Measurements from ENCODE around the gene KMT2B.
"Not testable (repeated sequence)": the region's sequence is repeated elsewhere in the genome, so short reads cannot be mapped to it uniquely, and the experiment has no call there.

The KMT2B gene

GRCh38 chr19:35691106-35691505, 26.7 kb upstream of the KMT2B start:
- H3K27ac ChIP-seq (ENCODE audit: low read depth, low read length); H3K36me3 ChIP-seq (ENCODE audit: control insufficient read depth in 5 of 5, insufficient read depth in 5 of 5, low read length in 5 of 5); H3K9me3 ChIP-seq (ENCODE audit: control insufficient read depth in 5 of 5, low read length in 5 of 5); H3K27me3 ChIP-seq (ENCODE audit: control insufficient read depth in 5 of 5, insufficient read depth in 4 of 5, low read length in 5 of 5); H3K4me3 ChIP-seq (ENCODE audit: low read depth in 1 of 5, low read length in 5 of 5); H3K9ac ChIP-seq (ENCODE audit: low read length in 5 of 5): not testable (repeated sequence)
- H3K4me1 ChIP-seq (ENCODE audit: control insufficient read depth in 5 of 5, insufficient read depth in 5 of 5, low read length in 5 of 5) = peaks cover 0 to 14% (median 9%) of the 10 kb centered on the region in 5 donors

GRCh38 chr19:35692010-35692409, 25.8 kb upstream of the KMT2B start:
- no peak overlapping the region for H3K27ac ChIP-seq (ENCODE audit: low read depth, low read length)
- H3K27me3 ChIP-seq (ENCODE audit: control insufficient read depth in 5 of 5, insufficient read depth in 4 of 5, low read length in 5 of 5) = no peaks in the 10 kb centered on the region
- no peaks in the 10 kb centered on the region for H3K36me3 ChIP-seq (ENCODE audit: control insufficient read depth in 5 of 5, insufficient read depth in 5 of 5, low read length in 5 of 5)
- H3K9ac ChIP-seq (ENCODE audit: low read length in 5 of 5) = peak overlapping the region in 1 of 5 donors; percentile 0
- peaks cover 0 to 14% (median 9%) of the 10 kb centered on the region in 5 donors for H3K4me1 ChIP-seq (ENCODE audit: control insufficient read depth in 5 of 5, insufficient read depth in 5 of 5, low read length in 5 of 5)
- H3K9me3 ChIP-seq (ENCODE audit: control insufficient read depth in 5 of 5, low read length in 5 of 5) = peaks cover 0 to 4% (median 0%) of the 10 kb centered on the region in 5 donors
- no peak overlapping the region for H3K4me3 ChIP-seq (ENCODE audit: low read depth in 1 of 5, low read length in 5 of 5)

GRCh38 chr19:35693422-35693821, 24.4 kb upstream of the KMT2B start:
- Histone ChIP-seq H3K4me3 (ENCODE audit: low read depth in 1 of 5, low read length in 5 of 5) (no peak overlapping the region), H3K27ac (ENCODE audit: low read depth, low read length) (no peak overlapping the region), H3K9me3 (ENCODE audit: control insufficient read depth in 5 of 5, low read length in 5 of 5) (peaks cover 0 to 4% (median 0%) of the 10 kb centered on the region in 5 donors), H3K27me3 (ENCODE audit: control insufficient read depth in 5 of 5, insufficient read depth in 4 of 5, low read length in 5 of 5) (no peaks in the 10 kb centered on the region), H3K4me1 (ENCODE audit: control insufficient read depth in 5 of 5, insufficient read depth in 5 of 5, low read length in 5 of 5) (peaks cover 0 to 14% (median 9%) of the 10 kb centered on the region in 5 donors), H3K36me3 (ENCODE audit: control insufficient read depth in 5 of 5, insufficient read depth in 5 of 5, low read length in 5 of 5) (no peaks in the 10 kb centered on the region), H3K9ac (ENCODE audit: low read length in 5 of 5) (no peak overlapping the region)

GRCh38 chr19:35693835-35694599, 23.8 kb upstream of the KMT2B start:
- Histone ChIP-seq H3K4me1 (ENCODE audit: control insufficient read depth in 5 of 5, insufficient read depth in 5 of 5, low read length in 5 of 5) (peaks cover 0 to 14% (median 9%) of the 10 kb centered on the region in 5 donors), H3K27ac (ENCODE audit: low read depth, low read length) (no peak overlapping the region), H3K27me3 (ENCODE audit: control insufficient read depth in 5 of 5, insufficient read depth in 4 of 5, low read length in 5 of 5) (no peaks in the 10 kb centered on the region), H3K36me3 (ENCODE audit: control insufficient read depth in 5 of 5, insufficient read depth in 5 of 5, low read length in 5 of 5) (no peaks in the 10 kb centered on the region), H3K4me3 (ENCODE audit: low read depth in 1 of 5, low read length in 5 of 5) (no peak overlapping the region), H3K9me3 (ENCODE audit: control insufficient read depth in 5 of 5, low read length in 5 of 5) (peaks cover 0 to 4% (median 0%) of the 10 kb centered on the region in 5 donors), H3K9ac (ENCODE audit: low read length in 5 of 5) (no peak overlapping the region)

GRCh38 chr19:35695895-35696422, 21.8 kb upstream of the KMT2B start:
- peaks cover 0 to 3% (median 0%) of the 10 kb centered on the region in 5 donors for H3K4me1 ChIP-seq (ENCODE audit: control insufficient read depth in 5 of 5, insufficient read depth in 5 of 5, low read length in 5 of 5)
- no peak overlapping the region for H3K9ac ChIP-seq (ENCODE audit: low read length in 5 of 5)
- H3K27me3 ChIP-seq (ENCODE audit: control insufficient read depth in 5 of 5, insufficient read depth in 4 of 5, low read length in 5 of 5) = no peaks in the 10 kb centered on the region
- H3K4me3 ChIP-seq (ENCODE audit: low read depth in 1 of 5, low read length in 5 of 5) = no peak overlapping the region
- H3K9me3 ChIP-seq (ENCODE audit: control insufficient read depth in 5 of 5, low read length in 5 of 5) = peaks cover 0 to 4% (median 0%) of the 10 kb centered on the region in 5 donors
- no peak overlapping the region for H3K27ac ChIP-seq (ENCODE audit: low read depth, low read length)
- H3K36me3 ChIP-seq (ENCODE audit: control insufficient read depth in 5 of 5, insufficient read depth in 5 of 5, low read length in 5 of 5) = no peaks in the 10 kb centered on the region

- Histone ChIP-seq H3K27ac (ENCODE audit: low read depth, low read length) (no peak overlapping the region), H3K9ac (ENCODE audit: low read length in 5 of 5) (no peak overlapping the region)
Observed at GRCh38 chr19:35696835-35697234, 21.0 kb upstream of the KMT2B start.

GRCh38 chr19:35702223-35703012, 15.4 kb upstream of the KMT2B start:
- Histone ChIP-seq H3K4me1 (ENCODE audit: control insufficient read depth in 5 of 5, insufficient read depth in 5 of 5, low read length in 5 of 5) (peaks cover 2 to 16% (median 10%) of the 10 kb centered on the region in 5 donors), H3K9ac (ENCODE audit: low read length in 5 of 5) (peak overlapping the region; percentile 35 to 82 (median 74)), H3K27ac (ENCODE audit: low read depth, low read length) (no peak overlapping the region), H3K36me3 (ENCODE audit: control insufficient read depth in 5 of 5, insufficient read depth in 5 of 5, low read length in 5 of 5) (no peaks in the 10 kb centered on the region), H3K9me3 (ENCODE audit: control insufficient read depth in 5 of 5, low read length in 5 of 5) (no peaks in the 10 kb centered on the region), H3K4me3 (ENCODE audit: low read depth in 1 of 5, low read length in 5 of 5) (peak overlapping the region; percentile 72 to 97 (median 85)), H3K27me3 (ENCODE audit: control insufficient read depth in 5 of 5, insufficient read depth in 4 of 5, low read length in 5 of 5) (peaks cover 0 to 5% (median 4%) of the 10 kb centered on the region in 5 donors)

More at GRCh38 chr19:35696835-35697234, 21.0 kb upstream of the KMT2B start:
- Histone ChIP-seq H3K36me3 (ENCODE audit: control insufficient read depth in 5 of 5, insufficient read depth in 5 of 5, low read length in 5 of 5) (no peaks in the 10 kb centered on the region), H3K9me3 (ENCODE audit: control insufficient read depth in 5 of 5, low read length in 5 of 5) (peaks cover 0 to 4% (median 0%) of the 10 kb centered on the region in 5 donors), H3K4me1 (ENCODE audit: control insufficient read depth in 5 of 5, insufficient read depth in 5 of 5, low read length in 5 of 5) (peaks cover 0 to 4% (median under 1%) of the 10 kb centered on the region in 5 donors), H3K27me3 (ENCODE audit: control insufficient read depth in 5 of 5, insufficient read depth in 4 of 5, low read length in 5 of 5) (no peaks in the 10 kb centered on the region), H3K4me3 (ENCODE audit: low read depth in 1 of 5, low read length in 5 of 5) (no peak overlapping the region)

GRCh38 chr19:35703343-35703742, 14.5 kb upstream of the KMT2B start:
- Histone ChIP-seq H3K36me3 (ENCODE audit: control insufficient read depth in 5 of 5, insufficient read depth in 5 of 5, low read length in 5 of 5) (no peaks in the 10 kb centered on the region), H3K9me3 (ENCODE audit: control insufficient read depth in 5 of 5, low read length in 5 of 5) (no peaks in the 10 kb centered on the region), H3K27me3 (ENCODE audit: control insufficient read depth in 5 of 5, insufficient read depth in 4 of 5, low read length in 5 of 5) (peaks cover 0 to 8% (median 4%) of the 10 kb centered on the region in 5 donors), H3K4me1 (ENCODE audit: control insufficient read depth in 5 of 5, insufficient read depth in 5 of 5, low read length in 5 of 5) (peaks cover 2 to 16% (median 10%) of the 10 kb centered on the region in 5 donors), H3K4me3 (ENCODE audit: low read depth in 1 of 5, low read length in 5 of 5) (no peak overlapping the region), H3K27ac (ENCODE audit: low read depth, low read length) (no peak overlapping the region), H3K9ac (ENCODE audit: low read length in 5 of 5) (no peak overlapping the region)

GRCh38 chr19:35704218-35704617, 13.6 kb upstream of the KMT2B start, which contains the start of gene ZBTB32:
Gene ZBTB32 (plus strand): TSS chr19:35704558. CDS start chr19:35714627, 10,069 bp downstream.
- peaks cover 0 to 9% (median 4%) of the 10 kb centered on the region in 5 donors for H3K27me3 ChIP-seq (ENCODE audit: control insufficient read depth in 5 of 5, insufficient read depth in 4 of 5, low read length in 5 of 5)
- H3K9me3 ChIP-seq (ENCODE audit: control insufficient read depth in 5 of 5, low read length in 5 of 5) = no peaks in the 10 kb centered on the region
- no peak within 1 kb of the TSS for H3K4me3 ChIP-seq (ENCODE audit: low read depth in 1 of 5, low read length in 5 of 5)
- no peaks in the 10 kb centered on the region for H3K36me3 ChIP-seq (ENCODE audit: control insufficient read depth in 5 of 5, insufficient read depth in 5 of 5, low read length in 5 of 5)
- no peak within 1 kb of the TSS for H3K9ac ChIP-seq (ENCODE audit: low read length in 5 of 5)
- H3K4me1 ChIP-seq (ENCODE audit: control insufficient read depth in 5 of 5, insufficient read depth in 5 of 5, low read length in 5 of 5) = peaks cover 2 to 16% (median 10%) of the 10 kb centered on the region in 5 donors
- no peak within 1 kb of the TSS for H3K27ac ChIP-seq (ENCODE audit: low read depth, low read length)

Measured in subcutaneous abdominal adipose tissue (tissue), 5 donors.